Measurements from ENCODE around the gene ZNF66.
"Not testable (repeated sequence)": the region's sequence is repeated elsewhere in the genome, so short reads cannot be mapped to it uniquely, and the experiment has no call there.

Gene ZNF66

GRCh38 chr19:20787786-20788185 lies 11.7 kb downstream of the ZNF66 start:
- H3F3A ChIP-seq (ENCODE audit: insufficient read depth, low read length) = no peaks in the 10 kb centered on the region
- no peaks in the 10 kb centered on the region for H3K9me2 ChIP-seq (ENCODE audit: low read depth, low read length)
- H4K20me1 ChIP-seq (ENCODE audit: insufficient read depth, low read length) = no peaks in the 10 kb centered on the region
- TF ChIP-seq CTCF (IDR thresholded peaks at IDR 0.05; ENCODE audit: low read length) = no peak
- TF ChIP-seq EZH2 (IDR thresholded peaks at IDR 0.05; ENCODE audit: borderline replicate concordance, low read length) = no peak
- no peaks in the 10 kb centered on the region for H3K4me1 ChIP-seq (ENCODE audit: insufficient read depth, low read length, severe bottlenecking)
- no peak overlapping the region for H3K4me3 ChIP-seq (ENCODE audit: low read depth, low read length, poor library complexity, severe bottlenecking)
- H3K4me2 ChIP-seq (ENCODE audit: low read length) = no peak overlapping the region
- peaks cover 59% of the 10 kb centered on the region for H3K36me3 ChIP-seq (ENCODE audit: insufficient read depth, low read length)
- no peak overlapping the region for H3K9ac ChIP-seq (ENCODE audit: low read length)
- H3K79me2 ChIP-seq (ENCODE audit: insufficient read depth, low read length) = 0 out of 2 replicates have a peak, but pooled peaks cover 2% of the 10 kb centered on the region
- no peak overlapping the region for H3K27ac ChIP-seq (ENCODE audit: low read depth, low read length, poor library complexity, severe bottlenecking)
- no peaks in the 10 kb centered on the region for H3K27me3 ChIP-seq (ENCODE audit: insufficient read depth, low read length)
- H3K9me3 ChIP-seq (ENCODE audit: low read length) = peaks cover 22% of the 10 kb centered on the region
- no peak overlapping the region for H2AFZ ChIP-seq (ENCODE audit: low read length)

DNA sequence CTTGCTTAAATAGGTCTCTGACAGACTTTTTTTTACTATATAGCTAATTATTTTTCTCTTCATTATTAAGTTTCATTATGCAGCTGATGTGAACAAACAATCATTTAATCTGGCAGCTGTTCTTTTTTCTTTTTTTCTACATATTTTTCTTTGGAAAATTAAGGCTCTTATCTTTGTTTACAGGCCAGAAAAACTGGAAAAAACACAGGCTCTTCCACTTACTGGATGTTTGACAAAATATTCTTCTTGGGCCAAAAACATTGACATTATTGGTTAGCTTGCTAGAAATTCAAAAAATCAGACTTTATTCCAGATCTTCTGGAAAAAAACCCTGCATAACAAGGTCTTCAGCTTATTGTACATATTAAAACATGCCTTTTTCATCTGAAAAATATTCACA lies 15.7 kb downstream of the ZNF66 start:
- 0 out of 2 replicates have a peak, but pooled peaks cover 9% of the 10 kb centered on the region for H3K9me3 ChIP-seq (ENCODE audit: low read length)
- no peak for TF ChIP-seq CTCF (IDR thresholded peaks at IDR 0.05; ENCODE audit: low read length)
- TF ChIP-seq EZH2 (IDR thresholded peaks at IDR 0.05; ENCODE audit: borderline replicate concordance, low read length) = no peak
- H3K27ac ChIP-seq (ENCODE audit: low read depth, low read length, poor library complexity, severe bottlenecking) = no peak overlapping the region
- H3K4me1 ChIP-seq (ENCODE audit: insufficient read depth, low read length, severe bottlenecking) = no peaks in the 10 kb centered on the region
- H3K36me3 ChIP-seq (ENCODE audit: insufficient read depth, low read length) = peaks cover 57% of the 10 kb centered on the region
- H2AFZ ChIP-seq (ENCODE audit: low read length) = no peak overlapping the region
- no peaks in the 10 kb centered on the region for H3K79me2 ChIP-seq (ENCODE audit: insufficient read depth, low read length)
- no peaks in the 10 kb centered on the region for H3F3A ChIP-seq (ENCODE audit: insufficient read depth, low read length)
- H3K9ac ChIP-seq (ENCODE audit: low read length) = no peak overlapping the region
- no peaks in the 10 kb centered on the region for H3K27me3 ChIP-seq (ENCODE audit: insufficient read depth, low read length)
- no peaks in the 10 kb centered on the region for H3K9me2 ChIP-seq (ENCODE audit: low read depth, low read length)
- H3K4me3 ChIP-seq (ENCODE audit: low read depth, low read length, poor library complexity, severe bottlenecking) = no peak overlapping the region
- no peak overlapping the region for H3K4me2 ChIP-seq (ENCODE audit: low read length)
- H4K20me1 ChIP-seq (ENCODE audit: insufficient read depth, low read length) = no peaks in the 10 kb centered on the region

DNA sequence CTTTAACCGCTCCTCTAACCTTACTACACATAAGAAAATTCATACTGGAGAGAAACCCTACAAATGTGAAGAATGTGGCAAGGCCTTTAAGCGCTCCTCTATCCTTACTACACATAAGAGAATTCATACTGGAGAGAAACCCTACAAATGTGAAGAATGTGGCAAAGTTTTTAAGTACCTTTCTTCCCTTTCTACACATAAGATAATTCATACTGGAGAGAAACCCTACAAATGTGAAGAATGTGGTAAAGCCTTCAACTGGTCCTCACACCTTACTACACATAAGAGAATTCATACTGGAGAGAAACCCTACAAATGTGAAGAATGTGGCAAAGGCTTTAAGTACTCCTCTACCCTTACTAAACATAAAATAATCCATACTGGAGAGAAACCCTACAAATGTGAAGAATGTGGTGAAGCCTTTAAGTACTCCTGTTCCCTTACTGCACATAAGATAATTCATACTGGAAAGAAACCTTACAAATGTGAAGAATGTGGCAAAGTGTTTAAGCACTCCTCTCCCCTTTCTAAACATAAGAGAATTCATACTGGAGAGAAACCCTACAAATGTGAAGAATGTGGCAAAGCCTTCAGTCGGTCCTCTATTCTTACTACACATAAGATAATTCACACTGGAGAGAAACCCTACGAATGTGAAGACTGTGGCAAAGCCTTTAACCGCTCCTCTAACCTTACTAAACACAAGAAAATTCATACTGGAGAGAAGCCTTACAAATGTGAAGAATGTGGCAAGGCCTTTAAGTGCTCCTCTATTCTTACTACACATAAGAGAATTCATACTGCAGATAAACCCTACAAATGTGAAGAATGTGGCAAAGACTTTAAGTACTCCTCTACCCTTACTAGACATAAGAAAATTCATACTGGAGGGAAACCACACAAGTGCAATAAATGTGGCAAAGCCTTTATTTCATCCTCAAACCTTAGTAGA lies 30.5 kb downstream of the ZNF66 start:
- H4K20me1 ChIP-seq (ENCODE audit: insufficient read depth, low read length); H3K9ac ChIP-seq (ENCODE audit: low read length); H3K27me3 ChIP-seq (ENCODE audit: insufficient read depth, low read length); H3K27ac ChIP-seq (ENCODE audit: low read depth, low read length, poor library complexity, severe bottlenecking); H3F3A ChIP-seq (ENCODE audit: insufficient read depth, low read length); H3K4me3 ChIP-seq (ENCODE audit: low read depth, low read length, poor library complexity, severe bottlenecking); H3K9me2 ChIP-seq (ENCODE audit: low read depth, low read length); H3K4me1 ChIP-seq (ENCODE audit: insufficient read depth, low read length, severe bottlenecking); H2AFZ ChIP-seq (ENCODE audit: low read length); H3K79me2 ChIP-seq (ENCODE audit: insufficient read depth, low read length); H3K4me2 ChIP-seq (ENCODE audit: low read length): not testable (repeated sequence)
- peaks cover 15% of the 10 kb centered on the region for H3K36me3 ChIP-seq (ENCODE audit: insufficient read depth, low read length)
- H3K9me3 ChIP-seq (ENCODE audit: low read length) = peaks cover 28% of the 10 kb centered on the region

Data from OCI-LY1 (cell line).